Measurements from ENCODE around the gene MLLT10.

- TF ChIP-seq ARNTL (CRISPR knock-in tag; IDR thresholded peaks at IDR 0.05; ENCODE audit: borderline replicate concordance, low read depth) = no peak
- no peak for TF ChIP-seq PATZ1 (CRISPR knock-in tag; IDR thresholded peaks at IDR 0.05; ENCODE audit: borderline replicate concordance)
- no peak for TF ChIP-seq ZNF70 (CRISPR knock-in tag; IDR thresholded peaks at IDR 0.05)
- no peak for TF ChIP-seq TOX (CRISPR knock-in tag; IDR thresholded peaks at IDR 0.05; ENCODE audit: borderline replicate concordance)
- no peak for TF ChIP-seq POU6F1 (CRISPR knock-in tag; IDR thresholded peaks at IDR 0.05; ENCODE audit: borderline replicate concordance, low read depth)
- TF ChIP-seq ZFP30 (CRISPR knock-in tag; IDR thresholded peaks at IDR 0.05) = no peak
- no peak for TF ChIP-seq CSDC2 (CRISPR knock-in tag; IDR thresholded peaks at IDR 0.05)
- no peak for TF ChIP-seq ISL1 (CRISPR knock-in tag; IDR thresholded peaks at IDR 0.05)
- no peak for TF ChIP-seq ESRRG (CRISPR knock-in tag; IDR thresholded peaks at IDR 0.05)
- no peak for TF ChIP-seq CSRNP3 (CRISPR knock-in tag; IDR thresholded peaks at IDR 0.05)
- no peak for TF ChIP-seq ZFP3 (CRISPR knock-in tag; IDR thresholded peaks at IDR 0.05)
Observed at GRCh38 chr10:21662635-21663034, 128.6 kb downstream of the MLLT10 start.
